Activated CD4-positive, alpha-beta T cell treated with anti-CD3 and anti-CD28 coated beads, Interleukin-2, Interleukin-4, amounts not matched to agents 100 ng/mL and 50 ng/mL, durations not matched to agents 16 hours and 8 hours (primary cell): Measurements from ENCODE around the gene SLC4A9.

ENCODE experiments used
- DNase-seq: peaks from one replicate; pipeline ENCODE4 v3.0.0-alpha.2; 2020; ENCODE audit warnings: low spot score

The SLC4A9 gene

DNA sequence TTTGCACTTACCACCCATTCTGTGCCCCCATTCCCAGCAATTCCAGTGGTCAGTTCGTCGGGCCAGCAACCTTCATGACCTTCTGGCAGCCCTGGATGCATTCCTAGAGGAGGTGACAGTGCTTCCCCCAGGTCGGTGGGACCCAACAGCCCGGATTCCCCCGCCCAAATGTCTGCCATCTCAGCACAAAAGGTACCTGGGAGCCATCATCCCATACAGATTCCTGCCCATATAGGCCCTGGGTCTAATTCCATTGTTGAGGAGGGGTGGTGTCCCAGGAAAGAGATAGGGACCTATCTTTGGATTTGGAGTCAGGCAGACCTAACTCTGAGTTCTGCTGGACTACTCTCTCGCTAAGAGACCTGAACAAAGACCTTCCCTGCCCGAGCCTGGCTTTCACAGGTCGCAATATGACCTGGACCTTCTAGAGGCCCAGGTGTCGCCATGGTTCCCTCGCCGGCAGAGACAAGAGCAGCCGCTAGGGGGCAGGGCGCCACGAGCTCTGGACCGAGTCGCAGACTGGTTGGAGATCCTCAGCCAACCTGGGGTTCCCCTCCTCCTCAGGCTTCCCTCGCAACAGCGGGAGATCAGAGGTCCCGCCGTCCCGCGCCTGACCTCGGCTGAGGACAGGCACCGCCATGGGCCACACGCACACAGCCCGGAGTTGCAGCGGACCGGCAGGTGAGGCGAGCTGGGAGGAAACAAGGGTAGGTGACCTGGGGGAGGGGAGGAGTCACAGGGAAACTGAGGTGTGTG is 3.1 kb downstream of the SLC4A9 start:
- peak; percentile 87 for DNase-seq

DNA sequence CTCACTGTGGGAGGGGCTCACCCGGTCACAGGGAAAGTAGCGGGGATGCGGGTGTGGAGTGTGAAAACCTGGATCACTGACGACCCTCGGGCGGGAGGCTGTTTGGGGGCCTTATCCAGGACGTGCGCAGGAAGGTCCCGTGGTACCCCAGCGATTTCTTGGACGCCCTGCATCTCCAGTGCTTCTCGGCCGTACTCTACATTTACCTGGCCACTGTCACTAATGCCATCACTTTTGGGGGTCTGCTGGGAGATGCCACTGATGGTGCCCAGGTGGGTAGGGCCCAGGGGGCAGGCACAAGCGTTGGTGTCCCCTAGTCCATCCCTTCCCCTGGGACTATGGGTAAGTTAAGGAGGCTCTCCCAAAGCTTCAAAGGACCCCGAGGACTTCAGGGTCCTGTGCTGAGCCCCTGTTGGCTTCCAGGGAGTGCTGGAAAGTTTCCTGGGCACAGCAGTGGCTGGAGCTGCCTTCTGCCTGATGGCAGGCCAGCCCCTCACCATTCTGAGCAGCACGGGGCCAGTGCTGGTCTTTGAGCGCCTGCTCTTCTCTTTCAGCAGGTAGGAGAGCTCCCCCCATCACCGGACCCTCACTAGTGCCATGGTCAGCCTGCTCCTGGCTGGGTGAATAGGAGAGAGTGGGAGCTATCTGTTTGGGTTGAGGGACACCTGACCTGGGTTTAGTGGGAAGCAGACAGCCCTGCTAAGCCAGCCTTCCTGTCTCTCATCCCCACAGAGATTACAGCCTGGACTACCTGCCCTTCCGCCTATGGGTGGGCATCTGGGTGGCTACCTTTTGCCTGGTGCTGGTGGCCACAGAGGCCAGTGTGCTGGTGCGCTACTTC is 3.9 kb downstream of the SLC4A9 start:
- DNase-seq: no peak

DNA sequence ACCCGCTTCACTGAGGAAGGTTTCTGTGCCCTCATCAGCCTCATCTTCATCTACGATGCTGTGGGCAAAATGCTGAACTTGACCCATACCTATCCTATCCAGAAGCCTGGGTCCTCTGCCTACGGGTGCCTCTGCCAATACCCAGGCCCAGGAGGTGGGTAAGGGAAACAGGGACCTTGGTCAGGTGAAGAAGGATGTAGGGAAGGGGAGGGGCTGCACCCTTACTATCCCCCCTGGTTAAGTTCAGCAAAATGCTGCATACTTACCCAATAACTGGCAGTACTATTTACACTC is 4.4 kb downstream of the SLC4A9 start:
- no peak for DNase-seq

DNA sequence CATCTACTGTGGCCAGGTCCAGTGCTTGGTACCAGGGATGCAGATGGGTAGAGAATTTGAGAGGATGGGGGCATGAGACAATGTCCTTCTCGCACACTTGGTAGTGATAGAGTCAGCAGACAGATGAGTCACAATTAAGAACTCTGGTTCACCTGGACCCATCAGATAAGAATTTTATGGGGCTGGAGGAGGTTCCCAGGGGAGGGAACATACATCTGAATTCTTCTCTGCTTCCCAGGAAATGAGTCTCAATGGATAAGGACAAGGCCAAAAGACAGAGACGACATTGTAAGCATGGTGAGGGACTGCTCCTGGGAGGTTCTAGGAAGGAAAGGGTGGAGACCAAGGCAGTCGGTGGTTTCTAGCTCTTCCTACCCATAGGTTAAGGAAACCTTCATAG is 5.3 kb downstream of the SLC4A9 start:
- no peak for DNase-seq

DNA sequence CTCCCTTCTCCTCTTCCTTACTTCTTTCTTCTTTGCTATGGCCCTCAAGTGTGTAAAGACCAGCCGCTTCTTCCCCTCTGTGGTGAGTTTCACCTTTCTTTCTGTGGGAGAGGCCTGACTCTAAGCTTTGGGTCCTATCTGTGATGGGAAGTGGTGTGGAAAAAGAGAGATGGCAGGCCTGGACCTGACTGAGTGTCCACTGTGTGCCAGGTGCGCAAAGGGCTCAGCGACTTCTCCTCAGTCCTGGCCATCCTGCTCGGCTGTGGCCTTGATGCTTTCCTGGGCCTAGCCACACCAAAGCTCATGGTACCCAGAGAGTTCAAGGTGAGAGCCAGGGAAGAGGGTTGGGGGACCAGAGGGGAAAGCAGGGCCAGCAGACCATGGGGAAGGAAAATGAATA is 5.9 kb downstream of the SLC4A9 start:
- no peak for DNase-seq

DNA sequence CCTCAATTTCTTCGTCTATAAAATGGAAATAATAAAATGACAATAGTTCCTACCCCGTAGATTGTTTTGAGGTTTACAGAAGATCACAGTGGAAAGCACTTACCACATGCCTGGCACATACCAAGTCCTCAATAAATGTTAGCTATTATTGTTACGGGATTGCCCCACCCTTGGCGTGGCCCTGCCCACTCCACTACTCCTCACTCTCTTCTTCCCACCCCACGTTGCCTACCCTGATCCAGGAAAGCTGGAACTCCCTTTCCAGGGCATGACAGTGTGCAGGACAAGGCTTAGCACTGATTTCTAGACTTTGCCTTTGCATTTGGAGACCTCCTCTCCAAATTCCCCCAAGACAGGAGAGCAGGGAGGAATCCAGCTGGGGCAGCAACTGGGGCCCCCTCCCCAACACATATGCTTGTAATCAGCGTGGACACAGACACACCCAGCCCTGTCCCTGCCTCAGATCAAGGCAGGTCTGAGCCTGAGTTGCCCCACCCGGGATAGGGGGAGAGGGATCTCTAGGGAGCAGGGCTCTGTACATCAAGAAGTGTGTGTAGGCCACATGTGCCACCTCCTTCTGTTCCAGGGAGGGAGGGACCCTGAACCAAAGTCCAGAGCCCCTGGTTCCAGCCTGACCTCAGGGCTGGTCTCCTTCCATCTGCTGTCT is 6.7 kb downstream of the SLC4A9 start:
- DNase-seq: no peak

GRCh38 chr5:140367256-140368013 is 7.4 kb downstream of the SLC4A9 start:
- DNase-seq: no peak

DNA sequence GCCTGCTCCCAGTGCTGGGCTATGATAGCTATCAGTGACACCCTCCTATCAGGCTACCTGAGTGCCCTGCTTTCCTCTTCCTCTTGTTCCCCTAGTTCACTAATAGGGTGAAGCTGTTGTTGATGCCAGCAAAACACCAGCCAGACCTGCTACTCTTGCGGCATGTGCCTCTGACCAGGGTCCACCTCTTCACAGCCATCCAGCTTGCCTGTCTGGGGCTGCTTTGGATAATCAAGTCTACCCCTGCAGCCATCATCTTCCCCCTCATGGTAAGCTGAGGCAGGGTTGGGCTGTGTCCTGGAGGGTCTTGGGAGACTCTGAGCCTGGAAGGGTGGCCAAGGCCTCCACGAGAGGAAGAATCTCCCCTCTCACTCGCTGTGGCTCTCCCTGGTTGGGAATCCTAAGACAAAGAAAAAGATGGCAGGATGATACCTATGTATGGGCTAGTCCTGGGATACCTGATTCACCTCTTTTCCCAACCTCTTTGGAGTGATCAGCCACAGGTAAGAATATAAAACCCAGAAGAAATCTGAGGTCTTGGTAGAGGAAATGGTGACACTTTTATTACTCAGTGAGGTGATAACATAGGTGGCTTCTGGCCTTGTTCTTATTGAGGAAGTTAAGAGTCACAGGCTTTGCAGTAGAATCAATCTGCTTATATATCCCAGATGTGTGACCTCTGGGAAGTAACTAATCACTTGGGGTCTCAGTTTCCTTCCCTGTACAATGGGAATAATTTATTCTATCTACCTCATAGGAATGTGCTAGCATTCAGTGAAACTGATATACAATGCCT is 11.6 kb downstream of the SLC4A9 start:
- no peak for DNase-seq

- DNase-seq: peak; percentile 51
Observed at GRCh38 chr5:140372971-140373487, 13.0 kb downstream of the SLC4A9 start.

DNA sequence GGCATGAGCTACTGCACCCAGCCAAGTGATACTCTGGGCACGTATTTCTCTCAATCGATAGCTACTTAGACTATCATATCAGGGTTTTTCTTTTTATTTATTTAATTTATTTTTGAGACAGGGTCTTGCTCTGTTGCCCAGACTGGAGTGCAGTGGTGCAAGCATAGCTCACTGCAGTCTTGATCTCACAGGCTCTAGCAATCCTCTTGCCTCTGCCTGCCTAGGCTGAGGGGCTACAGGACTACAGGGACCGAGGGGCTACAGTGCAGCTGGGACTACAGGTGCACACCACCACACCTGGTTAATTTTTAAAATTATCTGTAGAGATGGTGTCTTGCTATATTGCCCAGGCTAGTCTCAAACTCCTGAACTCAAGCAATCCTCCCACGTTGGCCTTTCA is 21.4 kb downstream of the SLC4A9 start:
- DNase-seq: no peak

DNA sequence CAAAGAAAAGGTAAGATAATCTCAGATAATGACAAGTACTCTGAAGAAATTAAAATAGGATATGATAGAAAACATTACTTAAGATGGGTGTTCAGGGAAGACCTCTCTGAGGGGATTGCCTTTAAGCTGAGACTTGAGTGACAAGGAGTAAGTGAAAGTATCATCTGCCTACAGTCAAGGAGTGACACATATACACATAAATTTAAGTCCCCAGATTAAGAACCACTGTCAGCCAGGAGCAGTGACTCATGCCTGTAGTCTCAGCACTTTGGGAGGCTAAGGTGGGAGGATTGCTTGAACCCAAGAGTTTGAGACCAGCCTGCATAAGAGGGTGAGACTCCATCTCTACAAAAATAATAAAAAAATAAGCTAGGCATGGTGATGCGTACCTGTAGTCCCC is 22.0 kb downstream of the SLC4A9 start:
- no peak for DNase-seq

GRCh38 chr5:140382866-140383265 is 22.9 kb downstream of the SLC4A9 start:
- no peak for DNase-seq

GRCh38 chr5:140383300-140383699 is 23.3 kb downstream of the SLC4A9 start:
- DNase-seq: no peak

- no peak for DNase-seq
Observed at GRCh38 chr5:140388052-140388451, 28.1 kb downstream of the SLC4A9 start.

DNA sequence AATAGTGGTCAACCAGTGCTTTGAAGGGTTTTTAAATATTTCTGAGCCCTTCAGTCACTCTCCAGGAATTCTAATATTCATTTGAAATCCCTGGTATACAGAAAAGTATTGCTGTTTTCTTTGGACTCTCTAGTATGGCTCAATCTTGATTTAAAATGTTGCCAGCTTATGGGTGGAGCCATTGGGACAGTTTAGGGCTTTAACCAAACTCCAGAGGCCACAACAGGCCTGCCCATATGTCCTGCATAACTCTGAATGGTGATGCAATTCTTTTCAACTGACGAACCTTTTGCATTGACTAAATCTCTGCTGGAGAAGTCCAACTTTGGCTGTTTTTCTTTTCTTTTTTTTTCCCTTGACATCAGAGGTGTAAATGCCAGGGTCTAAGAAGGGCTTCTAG is 31.3 kb downstream of the SLC4A9 start:
- DNase-seq: no peak

DNA sequence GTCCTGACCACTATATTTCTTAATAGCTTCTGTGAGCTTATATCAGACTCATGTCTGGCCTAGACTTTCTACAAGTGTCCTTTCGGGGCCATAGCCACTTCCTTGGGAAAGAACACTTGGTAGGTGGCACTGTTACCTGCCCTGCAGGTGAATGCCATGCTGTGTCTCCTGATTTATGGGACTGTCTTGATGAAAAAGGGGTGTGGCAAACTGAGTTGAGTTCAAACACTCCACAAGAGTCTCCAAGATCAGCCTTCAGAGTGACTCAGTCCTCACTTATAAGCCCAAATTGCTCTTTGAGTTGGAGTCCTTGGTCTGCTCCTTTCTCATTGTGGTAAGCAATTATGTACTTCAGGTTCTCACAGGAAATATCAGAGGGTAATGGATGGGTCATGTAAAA is 31.7 kb downstream of the SLC4A9 start:
- no peak for DNase-seq

- peak; percentile 16 for DNase-seq
Observed at GRCh38 chr5:140393738-140394137, 33.7 kb downstream of the SLC4A9 start.

DNA sequence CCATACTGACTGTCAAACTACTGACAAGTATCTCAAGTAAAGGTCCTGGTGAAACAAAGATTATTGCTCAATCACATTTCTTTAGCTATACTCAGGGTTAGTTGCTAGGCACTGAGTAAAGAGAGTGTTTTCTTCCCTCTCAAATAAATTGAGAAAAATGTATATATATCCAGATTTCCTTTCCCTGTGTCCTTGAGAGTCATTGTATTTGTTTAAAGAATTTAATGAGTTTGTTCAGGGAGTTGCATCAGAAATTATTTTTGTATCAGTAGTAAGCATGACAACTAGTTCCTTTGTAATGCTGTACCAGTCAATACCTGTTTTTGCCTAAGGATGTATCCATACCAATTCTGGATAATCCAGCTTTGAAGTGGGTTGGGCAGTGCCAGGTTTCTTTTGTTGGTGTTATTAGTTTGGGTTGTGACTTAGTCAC is 38.4 kb downstream of the SLC4A9 start:
- no peak for DNase-seq

GRCh38 chr5:140399979-140400729 is 40.2 kb downstream of the SLC4A9 start:
- DNase-seq: no peak

- peak; percentile 94 for DNase-seq
Observed at GRCh38 chr5:140400730-140401361, 40.9 kb downstream of the SLC4A9 start.
